H1 (cell line): ENCODE results near the gene CARD14. TPM values are rescaled to one million over a fixed set of nuclear protein-coding genes. Genes with fewer than 3 reads are reported as not detected.

Experiments used
- CHD7 ChIP-seq: fragments of 300-600 bp; sonication (generic); IDR thresholded peaks from 2 replicates; pipeline ENCODE4 v1.7.1; 2012; ENCODE audit warnings: low read length, moderate library complexity, mild to moderate bottlenecking, inconsistent platforms; ENCODE audit not compliant: insufficient replicate concordance
- JUND ChIP-seq: IDR thresholded peaks from 2 replicates; pipeline ENCODE4 v1.6.1; 2011; ENCODE audit warnings: mild to moderate bottlenecking, improper control_type of control experiment, low read length
- KDM1A ChIP-seq: fragments of 200-600, 300-600 bp; sonication (generic); IDR thresholded peaks from 2 replicates; pipeline ENCODE4 v1.7.1; 2016; ENCODE audit warnings: mild to moderate bottlenecking, low read length, borderline replicate concordance
- SIX5 ChIP-seq: IDR thresholded peaks from 2 replicates; pipeline ENCODE4 v1.6.1; 2011; ENCODE audit warnings: mild to moderate bottlenecking, low read depth, low read length
- polyA plus RNA-seq, 7 experiments: library from polyadenylated mRNA; depleted of rRNA in 3 of 7; stranded (reverse) in 5 of 7; unstranded in 2 of 7; fragments of >200 nt in 5 of 7; fragments of 200-250 nt in 2 of 7; gene quantifications; 1 replicate in 5 of 7; 2 replicates in 1 of 7; 4 replicates in 1 of 7; pipeline versions ENCODE4 v1.2.1 to v1.2.3, GENCODE V29; 2011 to 2013; ENCODE audit warnings: missing spikeins in 2 of 7, mixed read lengths in 2 of 7
- total RNA-seq: library from RNA; stranded (reverse); fragmentation: NEBNext Ultra II Directional; extraction: Animal tissue kit (Norgen Biotek cat#: 25700); gene quantifications from 2 replicates; pipeline ENCODE4 v1.2.1, GENCODE V29; 2021

Gene CARD14
- total and polyA plus RNA-seq, 2 of the 8 experiments (the other 6 are each of a cell fraction or from before 2014, with no cell fraction given), result 0.08 TPM; not detected in 1

GRCh38 chr17:80187090-80187489, 17.3 kb downstream of the CARD14 start (continued):
- TF ChIP-seq CHD7 (no peak), KDM1A (no peak), SIX5 (no peak), JUND (no peak)
